GM19023 (cell line): ENCODE data around the gene PROKR2.

Experiments used
- ATAC-seq: cut with Tn5 transposase; IDR thresholded peaks from one replicate; pipeline ENCODE4 v1.9.1; 2021; ENCODE audit warnings: mild to moderate bottlenecking, moderate library complexity; ENCODE audit not compliant: unreplicated experiment

The PROKR2 gene

GRCh38 chr20:5316188-5317158, at the start of gene PROKR2:
Gene PROKR2, minus strand, starts transcription at chr20:5316954. Its CDS starts 2,585 bp downstream, at chr20:5314369.
- ATAC-seq, result no peak

GRCh38 chr20:5364997-5365597, 48.3 kb upstream of the PROKR2 start:
- no peak for ATAC-seq

GRCh38 chr20:5364136-5364821, 47.5 kb upstream of the PROKR2 start:
- ATAC-seq, result no peak

DNA sequence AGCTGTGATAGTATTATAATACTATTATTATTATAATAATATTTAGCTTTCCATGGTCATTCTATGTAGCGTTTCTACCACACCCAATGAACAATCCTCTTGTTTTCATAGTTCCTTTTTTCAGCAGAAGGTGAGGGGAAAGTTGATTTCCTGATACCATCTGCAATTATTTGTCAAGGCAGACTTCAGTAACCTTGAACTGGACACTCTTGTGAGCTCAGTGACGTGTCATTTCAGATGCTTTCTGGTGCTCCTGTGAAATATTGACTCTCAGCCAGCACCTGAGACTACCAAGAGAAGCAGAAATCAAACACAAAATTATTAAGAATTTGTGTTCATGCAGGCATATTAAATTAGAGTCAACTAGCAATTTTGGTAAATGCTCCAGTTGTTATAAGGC, 46.0 kb upstream of the PROKR2 start:
- no peak for ATAC-seq

- no peak for ATAC-seq
Observed at GRCh38 chr20:5361176-5361575, 44.4 kb upstream of the PROKR2 start.

DNA sequence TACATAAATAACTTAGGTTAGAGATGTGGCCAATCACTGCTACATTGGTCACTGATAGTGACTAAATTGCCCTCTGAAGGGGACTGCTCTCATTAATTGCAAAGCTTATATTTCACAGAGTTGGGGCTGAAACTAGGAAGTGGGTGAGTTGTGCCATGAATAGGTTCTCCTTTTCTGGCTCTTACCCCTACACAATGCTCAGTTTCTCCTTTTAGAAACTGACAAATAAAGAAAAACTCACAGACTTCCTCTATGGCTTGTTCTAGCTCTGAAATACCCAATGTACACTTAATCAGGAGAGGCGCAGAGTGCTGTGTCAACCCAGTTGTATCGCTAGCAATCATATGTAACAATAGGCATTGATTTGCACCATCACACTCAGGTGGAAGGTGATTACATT, 41.2 kb upstream of the PROKR2 start:
- ATAC-seq, result no peak

- no peak for ATAC-seq
Observed at GRCh38 chr20:5356941-5357340, 40.2 kb upstream of the PROKR2 start.

- no peak for ATAC-seq
Observed at GRCh38 chr20:5354901-5355300, 38.1 kb upstream of the PROKR2 start.

GRCh38 chr20:5353624-5354496, 37.1 kb upstream of the PROKR2 start:
- ATAC-seq, result no peak

DNA sequence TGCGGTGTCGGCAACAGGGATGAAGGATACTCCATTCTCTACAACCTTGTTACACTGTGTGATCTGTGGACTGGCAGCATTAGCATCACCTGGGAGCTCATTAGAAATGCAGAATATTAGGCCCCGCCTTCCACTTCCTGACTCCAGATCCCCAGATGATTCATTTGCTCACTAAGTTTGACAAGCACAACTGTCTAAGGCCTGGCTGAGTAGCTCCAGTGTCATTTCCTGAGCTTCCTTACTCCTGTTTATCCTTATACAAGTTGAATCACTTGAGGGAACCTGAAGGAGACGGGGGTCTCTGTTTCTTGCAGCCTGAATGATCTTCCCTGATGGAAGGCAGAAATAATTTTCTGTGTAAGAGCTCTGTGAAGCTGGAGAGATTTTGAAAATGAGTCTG, 32.7 kb upstream of the PROKR2 start:
- ATAC-seq, result no peak

- no peak for ATAC-seq
Observed at GRCh38 chr20:5342021-5342420, 25.3 kb upstream of the PROKR2 start.

- no peak for ATAC-seq
Observed at GRCh38 chr20:5331340-5331739, 14.6 kb upstream of the PROKR2 start.

- no peak for ATAC-seq
Observed at GRCh38 chr20:5328268-5328667, 11.5 kb upstream of the PROKR2 start.

- no peak for ATAC-seq
Observed at GRCh38 chr20:5327356-5327755, 10.6 kb upstream of the PROKR2 start.

DNA sequence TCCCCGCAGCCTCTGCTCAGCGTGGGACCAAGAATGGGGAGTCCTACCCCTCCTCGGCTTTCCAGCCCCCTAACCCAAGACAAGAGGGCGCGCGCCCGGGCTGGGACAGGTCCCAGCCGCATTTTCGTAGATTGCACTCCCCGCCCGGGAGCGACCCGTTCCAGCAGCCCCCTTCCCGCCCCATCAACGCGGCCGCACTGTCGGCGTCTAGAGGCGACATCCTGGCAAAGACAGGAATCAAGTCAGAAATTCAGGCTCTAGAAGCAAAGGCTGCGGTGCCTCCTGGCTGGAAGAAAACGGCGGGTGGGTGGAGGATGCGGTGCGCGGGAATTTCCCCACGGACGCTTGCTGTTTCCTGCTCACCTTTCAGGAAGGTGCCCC, 957 bp downstream of the PROKR2 start:
- no peak for ATAC-seq

DNA sequence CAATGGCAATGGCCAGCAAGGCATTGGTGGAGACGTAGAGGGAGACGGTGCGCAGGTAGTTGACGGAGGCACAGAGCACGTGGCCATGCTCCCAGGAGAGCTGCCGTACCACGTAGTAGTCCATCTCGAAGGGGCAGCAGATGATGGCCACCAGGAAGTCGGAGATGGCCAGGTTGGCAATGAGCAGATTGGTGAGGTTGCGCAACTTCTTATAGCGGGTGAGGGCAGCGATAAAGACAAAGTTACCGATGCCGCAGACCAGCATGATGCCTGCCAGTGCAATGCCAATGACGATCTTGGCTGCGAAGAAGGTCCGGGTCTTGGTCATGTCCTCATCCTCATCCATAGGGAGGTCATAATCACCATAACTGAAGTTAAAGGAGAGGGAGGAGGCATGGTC, 2.8 kb downstream of the PROKR2 start:
- ATAC-seq, result no peak

DNA sequence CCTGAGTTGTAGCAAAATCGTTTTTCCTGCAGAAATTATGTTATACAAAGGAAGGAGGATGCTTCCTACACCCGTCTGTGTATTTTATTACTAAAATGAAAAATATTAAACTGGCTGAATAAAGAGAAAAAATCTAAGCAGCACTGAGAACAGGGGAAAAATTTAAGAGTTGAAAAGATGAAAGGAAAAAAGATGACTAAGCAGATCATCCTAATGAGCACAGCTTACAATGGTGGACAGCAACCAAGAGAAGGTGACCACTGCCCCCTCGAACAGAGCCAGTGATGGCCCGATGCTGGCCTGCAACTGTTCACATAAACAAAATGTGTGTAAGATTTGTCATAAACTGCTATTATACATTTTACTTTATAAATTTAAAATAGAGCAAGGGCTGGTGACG, 4.2 kb downstream of the PROKR2 start:
- no peak for ATAC-seq

GRCh38 chr20:5309971-5310370, 6.8 kb downstream of the PROKR2 start:
- no peak for ATAC-seq

DNA sequence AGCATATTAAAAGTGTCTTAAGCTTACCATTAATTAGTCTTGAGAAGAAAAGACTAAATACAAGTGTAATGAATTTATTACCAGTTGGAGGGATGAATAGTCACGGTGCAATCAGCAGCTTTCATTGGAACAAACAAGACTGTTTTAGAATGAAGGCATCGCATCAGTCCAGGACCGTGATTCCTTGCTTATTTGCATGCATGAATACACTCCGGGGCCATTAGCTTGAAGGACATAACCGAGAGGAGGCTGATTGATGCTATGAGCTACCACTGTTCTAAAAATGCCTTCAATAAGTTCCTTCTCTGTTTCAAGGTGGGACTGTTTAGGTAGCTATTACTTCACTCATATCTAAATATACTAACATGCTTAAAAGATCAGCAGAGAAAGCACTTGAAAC, 17.9 kb downstream of the PROKR2 start:
- no peak for ATAC-seq

DNA sequence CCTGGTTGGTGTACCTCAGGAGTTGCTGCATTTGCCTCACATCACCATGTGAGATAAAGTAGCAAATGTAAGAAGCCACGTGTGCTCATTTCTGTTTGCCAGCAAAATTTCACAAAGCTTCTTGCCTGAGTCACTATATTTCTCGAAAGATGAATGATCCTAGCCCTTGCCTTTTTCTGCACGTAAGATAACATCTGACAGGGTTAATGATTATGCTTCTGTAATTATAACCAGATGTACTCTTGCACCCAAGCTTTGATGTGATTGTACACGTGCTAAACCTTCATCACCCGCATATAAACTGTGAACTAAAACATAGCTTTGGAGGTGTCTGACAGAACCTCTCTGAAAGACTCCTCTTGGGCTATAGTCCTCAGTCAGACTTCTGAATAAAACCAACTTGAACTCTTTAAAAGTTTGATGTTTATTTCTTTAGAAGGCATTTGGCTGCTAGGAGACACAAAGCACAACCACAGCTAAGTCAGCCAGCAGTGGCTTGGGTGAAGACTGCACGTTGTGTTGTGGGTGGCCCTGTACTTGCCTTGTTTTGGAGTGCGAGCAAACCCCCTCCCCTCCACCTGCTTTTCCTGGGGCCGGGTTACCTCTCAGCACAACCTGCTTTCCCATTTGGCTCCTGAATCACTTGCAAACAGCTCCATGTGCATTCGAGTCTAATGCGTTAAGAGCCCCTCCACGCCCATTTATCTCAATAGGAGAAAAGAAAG, 19.3 kb downstream of the PROKR2 start:
- ATAC-seq, result no peak
